WTC11 (cell line): ENCODE data around the gene OR52B4. TPM values are rescaled to one million over a fixed set of nuclear protein-coding genes. Genes with fewer than 3 reads are reported as not detected.

Experiments used
- ATAC-seq: fragments of 200-7000 bp; cut with Tn5 transposase; 2 replicates; pipeline ENCODE4 v1.10.0; 2021; ENCODE audit warnings: mild to moderate bottlenecking, moderate library complexity
- Bru-seq: library from RNA; stranded (reverse); fragments of 400-500 nt; gene quantifications from one replicate; lab custom pipeline; 2021; lab: Mats Ljungman, UMichigan
- CTCF ChIA-PET: fragments of 300-600 bp; sonication (Branson Sonifier 250); formaldehyde crosslinking; loops from one replicate; lab custom pipeline; 2021; ENCODE audit warnings: antibody characterized with exemption; lab: Charles Lee
- POLR2A ChIA-PET: fragments of 350-600 bp; sonication (Branson Sonifier 250); formaldehyde crosslinking; loops from one replicate; lab custom pipeline; 2021; ENCODE audit warnings: antibody characterized with exemption; lab: Charles Lee
- DNase-seq: peaks from one replicate; pipeline ENCODE4 v3.0.0; 2021; ENCODE audit warnings: low spot score
- H3K27ac Mint-ChIP-seq: 2 replicates; pipeline ENCODE4 v1.8.0; 2021; ENCODE audit warnings: mixed read lengths
- H3K27me3 Mint-ChIP-seq: 2 replicates; pipeline ENCODE4 v1.8.0; 2021; ENCODE audit warnings: low read depth, mild to moderate bottlenecking, moderate library complexity, mixed read lengths
- H3K36me3 Mint-ChIP-seq: 2 replicates; pipeline ENCODE4 v1.8.0; 2021; ENCODE audit warnings: mixed read lengths
- H3K4me1 Mint-ChIP-seq: 2 replicates; pipeline ENCODE4 v1.8.0; 2022; ENCODE audit warnings: mixed read lengths
- H3K4me3 Mint-ChIP-seq: 2 replicates; pipeline ENCODE4 v1.8.0; 2021; ENCODE audit warnings: mild to moderate bottlenecking, moderate library complexity, mixed read lengths
- H3K9me3 Mint-ChIP-seq: 2 replicates; pipeline ENCODE4 v1.8.0; 2021; ENCODE audit warnings: mixed read lengths
- AFF4 ChIP-seq: sonication (generic); formaldehyde crosslinking; IDR thresholded peaks from 2 replicates; pipeline ENCODE4 v1.8.1; 2023; ENCODE audit warnings: mild to moderate bottlenecking, missing genetic modification reagents, borderline replicate concordance
- ATF1 ChIP-seq: sonication (generic); formaldehyde crosslinking; IDR thresholded peaks from 2 replicates; pipeline ENCODE4 v1.8.1; 2023; ENCODE audit warnings: mild to moderate bottlenecking, moderate library complexity, missing genetic modification reagents
- CTCF ChIP-seq: fragments of 200-600 bp; IDR thresholded peaks from 2 replicates; pipeline ENCODE4 v1.8.0; 2022; ENCODE audit warnings: antibody characterized with exemption
- E2F1 ChIP-seq: sonication (generic); formaldehyde crosslinking; IDR thresholded peaks from 2 replicates; pipeline ENCODE4 v1.8.0; 2022; ENCODE audit warnings: mild to moderate bottlenecking, missing genetic modification reagents
- EMX1 ChIP-seq: fragments of 250-450 bp; sonication (Bioruptor Pico); IDR thresholded peaks from 2 replicates; pipeline ENCODE4 v1.8.0; 2021; ENCODE audit warnings: mild to moderate bottlenecking
- ESRRA ChIP-seq: sonication (generic); formaldehyde crosslinking; IDR thresholded peaks from 2 replicates; pipeline ENCODE4 v1.8.1; 2022; ENCODE audit warnings: mild to moderate bottlenecking, missing genetic modification reagents, borderline replicate concordance
- ETV6 ChIP-seq: sonication (generic); formaldehyde crosslinking; IDR thresholded peaks from 2 replicates; pipeline ENCODE4 v1.8.1; 2022; ENCODE audit warnings: mild to moderate bottlenecking, missing genetic modification reagents
- GTF2I ChIP-seq: fragments of 250-450 bp; sonication (Bioruptor Pico); conservative IDR thresholded peaks from 2 replicates; pipeline ENCODE4 v1.4.0; 2021; ENCODE audit warnings: mild to moderate bottlenecking
- KAT7 ChIP-seq: sonication (generic); formaldehyde crosslinking; IDR thresholded peaks from 2 replicates; pipeline ENCODE4 v1.8.1; 2023; ENCODE audit warnings: missing genetic modification reagents, mild to moderate bottlenecking, borderline replicate concordance
- NFE2L1 ChIP-seq: sonication (generic); formaldehyde crosslinking; IDR thresholded peaks from 2 replicates; pipeline ENCODE4 v1.8.1; 2023; ENCODE audit warnings: missing genetic modification reagents
- OVOL2 ChIP-seq: fragments of 250-450 bp; sonication (Bioruptor Pico); IDR thresholded peaks from 2 replicates; pipeline ENCODE4 v1.9.0; 2021; ENCODE audit warnings: mild to moderate bottlenecking, borderline replicate concordance
- SOX15 ChIP-seq: fragments of 250-450 bp; sonication (Bioruptor Pico); IDR thresholded peaks from 2 replicates; pipeline ENCODE4 v1.9.0; 2021; ENCODE audit warnings: mild to moderate bottlenecking
- USF1 ChIP-seq: sonication (generic); formaldehyde crosslinking; IDR thresholded peaks from 2 replicates; pipeline ENCODE4 v1.8.0; 2022; ENCODE audit warnings: mild to moderate bottlenecking, missing genetic modification reagents
- ZBTB21 ChIP-seq: sonication (generic); formaldehyde crosslinking; IDR thresholded peaks from 2 replicates; pipeline ENCODE4 v1.8.1; 2023; ENCODE audit warnings: mild to moderate bottlenecking, missing genetic modification reagents, borderline replicate concordance
- ZBTB43 ChIP-seq: sonication (generic); formaldehyde crosslinking; IDR thresholded peaks from 2 replicates; pipeline ENCODE4 v1.8.1; 2023; ENCODE audit warnings: mild to moderate bottlenecking, missing genetic modification reagents
- ZMAT4 ChIP-seq: fragments of 250-450 bp; sonication (Bioruptor Pico); IDR thresholded peaks from 2 replicates; pipeline ENCODE4 v1.9.0; 2021; ENCODE audit warnings: mild to moderate bottlenecking
- ZNF138 ChIP-seq: sonication (generic); formaldehyde crosslinking; conservative IDR thresholded peaks from 2 replicates; pipeline ENCODE4 v1.8.1; 2022; ENCODE audit warnings: mild to moderate bottlenecking, moderate library complexity, missing genetic modification reagents
- ZNF317 ChIP-seq: sonication (generic); formaldehyde crosslinking; IDR thresholded peaks from 2 replicates; pipeline ENCODE4 v1.8.1; 2023; ENCODE audit warnings: low read depth, mild to moderate bottlenecking, moderate library complexity, missing genetic modification reagents, borderline replicate concordance
- ZNF423 ChIP-seq: fragments of 250-450 bp; sonication (Bioruptor Pico); IDR thresholded peaks from 2 replicates; pipeline ENCODE4 v2.1.2; 2022; ENCODE audit warnings: mild to moderate bottlenecking, moderate library complexity
- ZNF671 ChIP-seq: fragments of 250-450 bp; sonication (Bioruptor Pico); IDR thresholded peaks from 2 replicates; pipeline ENCODE4 v1.8.0; 2021; ENCODE audit warnings: mild to moderate bottlenecking
- long read RNA-seq, 3 experiments: library from RNA in 1 of 3; library from capped mRNA in 1 of 3; library from polyadenylated mRNA in 1 of 3; unstranded in 2 of 3; stranded (forward) in 1 of 3; transcript quantifications; one replicate each; pipeline ENCODE4 v2.0.0, GENCODE V29; 2021
- total RNA-seq: library from RNA; stranded (reverse); gene quantifications from 3 replicates; pipeline ENCODE4 v1.2.3, GENCODE V29; 2021

OR52B4 gene
- not detected in 3 replicates for total RNA-seq
- Bru-seq, nascent RNA: not detected
- long read RNA-seq, experiment 1: 0 reads
- long read RNA-seq, experiment 2: 0 reads
- long read RNA-seq, experiment 3: 0 reads

- DNase-seq (no peak), ATAC-seq (no peak)
- H3K27ac Mint-ChIP-seq: no peak within 1 kb of the TSS
- no peak within 1 kb of the TSS for H3K4me3 Mint-ChIP-seq
- TF ChIP-seq OVOL2 (CRISPR knock-in tag): no peak
- no peak for TF ChIP-seq AFF4 (CRISPR knock-in tag)
- no peak for TF ChIP-seq ATF1 (CRISPR knock-in tag)
- ChIA-PET POLR2A (no interaction called here), CTCF (no interaction called here)
- H3K36me3 Mint-ChIP-seq: no peaks in the 10 kb centered on the region
- no peaks in the 10 kb centered on the region for H3K27me3 Mint-ChIP-seq
- H3K4me1 Mint-ChIP-seq: no peaks in the 10 kb centered on the region
- peaks cover 10% of the 10 kb centered on the region for H3K9me3 Mint-ChIP-seq
These were observed at the start of gene OR52B4 for GRCh38 chr11:4368286-4368685. Gene OR52B4, minus strand, starts transcription at chr11:4368386. Its CDS starts 91 bp downstream, at chr11:4368295.

GRCh38 chr11:4416816-4417215 lies 48.6 kb upstream of the OR52B4 start:
- no peaks in the 10 kb centered on the region for H3K36me3 Mint-ChIP-seq
- H3K27ac Mint-ChIP-seq: no peak overlapping the region
- POLR2A ChIA-PET: no interaction called here
- ATAC-seq: no peak
- no peaks in the 10 kb centered on the region for H3K4me1 Mint-ChIP-seq
- H3K27me3 Mint-ChIP-seq: no peaks in the 10 kb centered on the region
- CTCF ChIA-PET: no interaction called here
- H3K4me3 Mint-ChIP-seq: no peak overlapping the region
- no peak for TF ChIP-seq ZNF423 (CRISPR knock-in tag)
- TF ChIP-seq ZNF138 (CRISPR knock-in tag): no peak
- no peak for TF ChIP-seq ZNF671 (CRISPR knock-in tag)
- TF ChIP-seq USF1 (CRISPR knock-in tag): no peak
- no peak for TF ChIP-seq ZBTB43 (CRISPR knock-in tag)
- TF ChIP-seq ZNF317 (CRISPR knock-in tag): no peak
- no peak for TF ChIP-seq NFE2L1
- no peak for TF ChIP-seq ZMAT4
- TF ChIP-seq ATF1 (CRISPR knock-in tag): no peak
- no peak for TF ChIP-seq ZBTB21 (CRISPR knock-in tag)
- no peak for TF ChIP-seq SOX15 (CRISPR knock-in tag)
- no peak for TF ChIP-seq CTCF
- no peak for TF ChIP-seq ESRRA
- no peak for DNase-seq
- H3K9me3 Mint-ChIP-seq: no peaks in the 10 kb centered on the region

- ATAC-seq (no peak), DNase-seq (no peak)
- H3K9me3 Mint-ChIP-seq: no peaks in the 10 kb centered on the region
- no peak overlapping the region for H3K27ac Mint-ChIP-seq
- ChIA-PET POLR2A (no interaction called here), CTCF (no interaction called here)
- no peaks in the 10 kb centered on the region for H3K27me3 Mint-ChIP-seq
- H3K4me1 Mint-ChIP-seq: no peaks in the 10 kb centered on the region
- H3K4me3 Mint-ChIP-seq: no peak overlapping the region
- H3K36me3 Mint-ChIP-seq: no peaks in the 10 kb centered on the region
- TF ChIP-seq KAT7 (CRISPR knock-in tag) (no peak), ATF1 (CRISPR knock-in tag) (no peak), AFF4 (CRISPR knock-in tag) (no peak), EMX1 (CRISPR knock-in tag) (no peak), E2F1 (CRISPR knock-in tag) (no peak), ETV6 (no peak), ESRRA (no peak), GTF2I (no peak)
These were observed 48.1 kb upstream of the OR52B4 start for GRCh38 chr11:4416306-4416705.
